Left colon (tissue), 2 donors: ENCODE results near the gene HEATR3. TPM values are rescaled to one million over a fixed set of nuclear protein-coding genes. Genes with fewer than 3 reads are reported as not detected.
A peak's percentile ranks its signal among the peaks of the same experiment; 100 is the strongest.

Source experiments
- ATAC-seq: fragments of 200-7000 bp; cut with Tn5 transposase; one replicate; pipeline ENCODE4 v1.9.1; 2020; ENCODE audit warnings: mild to moderate bottlenecking, moderate library complexity
- DNase-seq, 2 donors: peaks; one replicate each; pipeline ENCODE4 v3.0.0-alpha.2; 2020
- intact Hi-C, 2 donors: fragments of 100-400 bp; cut with DNase I in 1 of 2; cut with micrococcal nuclease in 1 of 2; formaldehyde crosslinking; loops; one replicate each; pipeline versions ENCODE4 v1.11.2 to v1.14.0; 2022; cut with DNase I, micrococcal nuclease
- total RNA-seq, 2 donors: library from RNA; stranded (reverse); fragmentation: NEBNext Ultra II Directional; extraction: Animal tissue kit (Norgen Biotek cat#: 25700); gene quantifications; one replicate each; pipeline ENCODE4 v1.2.1, GENCODE V29; 2021
- donor health status: DM: no; HTN: no; CAD: no.
- donor health status: DM: yes; HTN: yes; CAD: no.

Gene HEATR3
- total RNA-seq, 2 donors from 2014 or later = 17.4 to 22.5 TPM

DNA sequence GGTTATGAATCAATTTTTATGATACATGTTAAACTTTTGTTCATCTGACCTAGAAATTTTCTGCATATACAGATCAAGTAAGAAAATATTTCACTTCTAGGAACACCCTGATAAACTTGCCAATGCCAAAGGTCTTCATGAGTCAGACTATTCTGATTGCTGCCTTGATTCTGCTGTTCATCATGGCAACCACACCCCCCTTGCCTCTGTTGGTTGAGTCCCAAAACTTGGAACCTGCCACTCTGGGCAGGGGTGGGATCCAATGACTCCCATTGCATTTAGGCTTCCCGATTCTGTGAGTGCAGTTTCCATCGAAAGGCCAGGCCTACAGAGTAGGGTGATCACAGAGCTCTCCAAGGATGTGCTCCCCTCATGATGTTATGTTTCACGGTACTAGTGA, 71.5 kb downstream of the HEATR3 start:
- no peak for ATAC-seq
- DNase-seq = no peak
- intact Hi-C loops = loop anchor here in 1 of 2 donors (10.0 kb wide), 1 partner anchor 62 kb away; no protein-coding TSS in a partner anchor

DNA sequence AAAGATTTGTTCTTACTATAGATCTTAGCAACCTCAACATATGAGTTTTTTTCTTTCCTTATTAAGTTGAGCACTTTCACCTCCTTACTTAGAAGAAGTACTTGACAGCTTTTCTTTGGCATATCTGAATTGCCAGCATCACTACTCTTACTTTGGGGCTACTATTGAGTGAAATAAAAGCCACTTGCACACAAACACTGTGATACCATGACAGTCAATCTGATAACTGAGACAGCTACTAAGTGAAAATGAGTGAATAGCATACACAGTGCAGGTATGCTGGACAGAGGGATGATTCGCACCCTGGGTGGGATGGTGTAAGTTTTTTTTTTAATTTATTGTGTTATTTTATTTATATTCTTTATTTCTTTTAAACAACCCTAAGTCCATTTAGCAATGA, 73.8 kb downstream of the HEATR3 start:
- intact Hi-C loops = loop anchor here in 1 of 2 donors (10.0 kb wide), 1 partner anchor 65 kb away; no protein-coding TSS in a partner anchor
- ATAC-seq (no peak), DNase-seq (no peak)

DNA sequence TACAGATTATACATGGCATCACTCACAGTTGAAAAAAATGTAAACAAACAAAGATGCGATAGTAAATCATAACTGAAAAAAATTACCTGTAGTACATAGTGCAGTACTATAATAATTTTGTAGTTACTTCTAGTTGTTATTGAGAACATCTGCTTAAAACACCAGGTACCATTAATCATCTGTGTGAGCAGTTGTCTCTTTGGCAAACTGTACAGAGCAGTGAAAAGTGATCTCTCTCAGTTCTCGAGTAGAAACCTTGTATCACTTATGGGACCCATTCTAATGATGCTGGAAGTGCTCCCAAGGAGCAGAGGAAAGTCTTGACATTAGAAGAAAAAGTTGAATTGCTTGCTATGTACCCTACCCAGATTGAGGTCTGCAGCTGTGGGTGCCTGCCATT, 78.4 kb downstream of the HEATR3 start:
- intact Hi-C loops = no loop called here
- DNase-seq (no peak), ATAC-seq (no peak)

DNA sequence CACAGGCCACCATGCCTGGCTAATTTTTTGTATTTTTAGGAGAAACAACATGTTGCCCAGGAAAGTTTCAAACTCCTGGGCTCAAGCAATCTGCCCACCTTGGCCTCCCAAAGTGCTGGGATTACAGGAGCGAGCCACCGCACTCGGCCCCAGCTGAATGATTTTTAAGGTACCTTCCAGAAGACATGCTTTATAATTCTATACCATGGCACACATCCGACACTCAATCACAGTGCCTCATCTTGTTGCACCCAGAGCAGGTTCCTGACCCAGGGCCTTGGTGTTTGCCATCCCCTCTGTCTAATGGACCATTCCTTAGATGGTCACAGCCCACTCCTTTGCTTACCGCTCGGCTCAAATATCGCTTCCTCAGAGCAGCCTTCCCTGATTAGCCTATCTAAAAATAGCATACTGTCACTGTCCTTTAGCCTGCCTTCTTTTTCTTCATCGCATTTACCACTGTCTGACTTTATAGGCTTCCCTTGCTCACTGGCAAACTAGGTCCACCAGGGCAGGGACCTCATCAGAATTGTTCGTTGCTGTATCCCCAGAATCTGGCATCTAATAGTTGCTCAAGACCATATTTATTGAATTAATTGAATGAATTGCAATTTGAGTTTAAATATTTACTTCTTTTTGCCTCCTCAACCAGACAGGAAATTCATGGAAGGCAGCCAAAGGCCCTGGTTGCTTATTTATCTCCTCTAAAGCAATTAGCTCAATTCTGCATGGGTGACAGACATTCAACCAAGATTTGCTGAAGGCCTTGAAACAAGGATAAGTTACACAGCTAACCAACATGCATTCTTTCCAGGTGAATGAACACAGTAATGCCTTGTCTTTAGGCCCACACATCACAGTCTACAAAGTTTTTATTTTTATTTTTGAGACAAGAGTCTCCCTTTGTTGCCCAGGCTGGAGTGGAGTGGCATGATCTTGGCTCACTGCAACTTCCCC, 81.0 kb downstream of the HEATR3 start:
- intact Hi-C loops = no loop called here
- ATAC-seq (no peak), DNase-seq (no peak)

DNA sequence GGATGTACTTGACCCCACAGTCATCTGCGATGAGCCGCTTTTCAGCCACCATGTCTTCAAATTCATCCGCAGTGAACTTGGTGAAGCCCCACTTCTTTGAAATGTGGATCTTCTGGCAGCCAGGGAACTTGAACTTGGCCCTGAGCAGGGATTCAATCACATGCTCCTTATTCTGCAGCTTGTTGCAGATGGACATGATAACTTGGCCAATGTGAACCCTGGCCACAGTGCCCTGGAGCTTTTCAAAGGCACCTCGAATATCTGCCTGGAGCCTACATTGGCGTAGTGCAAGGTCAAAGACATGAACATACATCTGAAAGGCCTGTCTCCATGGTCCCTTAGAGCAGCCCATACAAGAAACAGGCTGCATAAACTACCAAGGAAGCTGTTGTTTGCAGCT, 85.6 kb downstream of the HEATR3 start:
- no peak for ATAC-seq
- intact Hi-C loops = no loop called here
- no peak for DNase-seq

DNA sequence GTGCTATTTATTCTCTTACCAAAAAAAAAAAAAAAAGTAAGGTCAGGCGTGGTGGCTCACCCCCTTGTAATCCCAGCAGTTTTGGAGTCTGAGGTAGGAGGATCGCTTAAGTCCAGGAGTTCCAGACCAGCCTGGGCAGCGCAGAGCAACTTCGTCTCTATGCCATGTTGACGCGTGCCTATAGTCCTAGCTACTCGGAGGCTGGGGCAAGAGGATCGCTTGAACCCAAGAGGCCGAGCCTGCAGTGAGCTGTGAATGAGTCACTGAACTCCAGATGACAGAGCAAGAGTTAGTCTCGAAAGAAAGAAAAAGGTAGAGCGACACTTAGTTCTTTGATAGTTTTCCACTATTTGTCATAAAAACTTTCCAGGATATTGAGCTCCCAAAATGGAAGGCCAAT, 86.0 kb downstream of the HEATR3 start:
- peak in 1 of 2 donors; percentile 23 for DNase-seq
- no peak for ATAC-seq
- intact Hi-C loops = no loop called here

DNA sequence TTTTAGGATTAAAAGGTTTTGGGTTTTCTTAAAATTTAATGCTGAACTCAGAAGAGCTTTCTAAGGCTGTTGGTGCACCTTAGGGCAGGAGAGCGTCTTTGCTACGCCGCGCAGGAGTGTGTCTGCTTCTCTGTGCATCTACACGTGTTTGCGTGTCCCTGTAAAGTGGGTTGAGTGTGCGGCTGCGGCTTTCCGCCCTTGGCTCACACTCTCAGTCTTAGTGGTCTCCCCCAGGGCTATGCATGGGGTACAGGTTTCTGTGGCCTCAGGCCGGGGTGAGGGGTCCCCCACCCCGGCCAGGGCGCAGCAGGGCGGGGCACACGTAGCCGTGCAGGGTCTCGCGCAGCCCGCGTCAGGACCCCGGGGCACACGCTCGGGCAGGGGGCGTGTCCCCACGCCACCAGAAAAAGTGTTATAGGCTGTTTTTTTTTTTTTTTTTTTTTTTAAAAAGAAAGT, 86.6 kb downstream of the HEATR3 start:
- DNase-seq (peak; percentile 55 to 67), ATAC-seq (peak; percentile 45)
- intact Hi-C loops = no loop called here

DNA sequence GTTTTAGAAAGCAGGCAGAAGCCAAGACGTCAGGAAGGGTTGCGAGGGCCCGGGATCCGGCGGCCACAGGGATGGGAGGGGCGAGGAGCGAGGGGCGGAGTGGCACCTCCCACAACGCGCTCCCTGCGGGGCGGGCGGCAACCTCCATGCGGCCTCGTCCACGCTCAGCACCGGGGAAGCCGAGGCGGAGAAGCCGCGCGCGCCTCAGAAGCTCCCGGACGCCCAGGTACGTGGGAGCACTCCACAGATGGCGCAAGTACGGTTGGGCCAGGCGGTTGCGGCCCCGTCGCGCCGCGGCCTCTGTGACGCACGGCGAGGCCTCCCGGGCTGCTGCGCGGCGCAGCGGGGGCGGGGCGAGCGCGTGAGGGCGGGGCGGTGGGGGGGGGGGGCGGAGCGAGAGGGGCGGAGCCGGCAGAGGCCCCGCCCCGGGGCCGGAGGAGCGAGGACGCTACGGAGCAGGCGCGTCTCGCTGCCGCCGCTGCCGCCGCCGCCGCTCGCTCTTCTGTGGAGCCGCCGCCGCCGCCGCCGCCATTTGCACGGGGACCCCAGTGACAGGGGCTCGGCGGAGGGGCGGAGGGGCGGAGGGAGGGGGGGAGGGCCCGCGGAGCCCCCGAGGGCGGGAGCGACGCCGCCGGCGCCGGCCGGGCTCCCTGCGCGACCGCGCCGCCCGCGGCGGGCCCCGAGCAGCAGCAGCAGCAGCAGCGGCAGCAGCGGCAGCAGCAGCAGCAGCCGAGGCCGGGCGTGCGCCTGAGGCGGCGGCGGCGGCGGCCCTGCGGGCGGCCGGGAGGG, 87.2 kb downstream of the HEATR3 start, which contains the start of gene TENT4B:
TENT4B (plus strand) TSS at position 500 of the 789 bp plus-strand sequence. CDS start 316 bp downstream, outside the sequence.
- intact Hi-C loops = no loop called here
- ATAC-seq = peak; percentile 87
- peak; percentile 86 to 90 for DNase-seq

DNA sequence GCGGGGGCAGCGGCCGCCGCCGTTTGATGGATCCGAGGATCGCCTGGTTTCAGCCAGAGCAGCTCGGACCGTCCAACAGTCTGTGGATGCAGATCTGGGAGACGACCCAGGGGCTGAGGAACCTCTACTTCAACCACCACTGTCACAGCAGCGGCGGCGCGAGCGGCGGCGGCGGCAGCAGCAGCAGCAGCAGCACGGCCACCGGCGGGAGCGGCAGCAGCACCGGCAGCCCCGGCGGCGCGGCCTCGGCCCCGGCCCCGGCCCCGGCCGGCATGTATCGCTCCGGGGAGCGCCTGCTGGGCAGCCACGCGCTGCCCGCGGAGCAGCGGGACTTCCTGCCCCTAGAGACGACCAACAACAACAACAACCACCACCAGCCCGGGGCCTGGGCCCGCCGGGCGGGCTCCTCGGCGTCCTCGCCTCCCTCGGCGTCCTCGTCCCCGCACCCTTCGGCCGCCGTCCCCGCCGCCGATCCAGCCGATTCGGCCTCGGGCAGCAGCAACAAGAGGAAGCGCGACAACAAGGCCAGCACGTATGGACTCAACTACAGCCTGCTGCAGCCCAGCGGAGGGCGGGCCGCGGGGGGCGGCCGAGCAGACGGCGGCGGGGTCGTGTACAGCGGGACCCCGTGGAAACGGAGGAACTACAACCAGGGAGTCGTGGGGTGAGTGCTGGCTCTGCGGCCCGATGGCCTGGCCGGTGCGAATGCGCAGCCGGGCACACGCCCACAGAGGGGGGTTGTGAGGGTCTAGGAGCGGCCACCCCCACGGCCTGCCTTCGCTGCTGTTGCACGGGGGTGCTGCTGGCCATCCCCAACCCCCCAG, 88.0 kb downstream of the HEATR3 start:
- ATAC-seq (peak; percentile 6), DNase-seq (peak; percentile 30 to 62)
- intact Hi-C loops = no loop called here

DNA sequence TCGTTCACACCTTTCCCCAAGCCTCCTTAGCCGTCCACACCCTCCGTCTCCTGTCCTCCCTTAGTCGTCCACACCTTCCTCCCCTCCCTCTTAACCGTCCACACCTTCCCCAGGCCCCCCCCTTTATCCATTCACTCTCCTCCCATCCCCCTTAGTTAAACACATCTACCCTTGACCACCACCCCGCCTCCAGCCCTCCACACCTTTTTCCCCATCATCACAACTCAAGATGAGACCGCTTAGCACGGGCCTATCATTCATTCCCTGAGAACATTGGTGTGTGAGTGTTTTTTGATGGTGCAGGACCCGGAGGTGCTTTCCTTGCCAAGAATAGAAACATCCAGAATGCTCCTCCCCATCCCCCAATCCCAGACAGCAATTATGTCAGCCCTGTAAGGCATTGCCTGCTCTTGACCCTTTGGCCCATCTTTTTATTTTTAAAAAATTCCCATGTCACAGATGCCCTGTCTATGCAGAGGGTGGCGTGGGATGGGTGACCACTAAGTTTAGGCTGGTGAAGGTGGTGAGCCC, 88.7 kb downstream of the HEATR3 start:
- DNase-seq (peak in 1 of 2 donors; percentile 38), ATAC-seq (peak; percentile 3)
- intact Hi-C loops = no loop called here

DNA sequence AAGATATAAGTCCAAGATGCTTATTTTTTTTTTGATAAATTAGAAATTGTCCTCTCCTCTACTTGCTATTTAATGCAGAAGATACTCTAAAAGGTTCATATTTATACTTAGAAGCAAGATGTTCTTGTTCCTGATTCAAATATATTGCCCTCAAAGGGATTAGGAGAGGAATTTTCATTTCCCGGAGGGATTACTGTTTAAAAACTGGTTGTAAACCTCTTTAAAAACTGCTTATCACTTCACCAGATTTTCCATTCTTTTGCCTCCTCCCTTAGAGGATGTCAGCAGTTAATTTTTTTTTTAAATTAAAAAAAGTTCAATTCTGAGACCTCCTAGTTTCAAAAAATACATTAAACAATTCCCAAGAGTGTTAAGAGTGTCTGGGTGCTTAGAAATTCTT, 90.2 kb downstream of the HEATR3 start:
- intact Hi-C loops = loop anchor here in 1 of 2 donors (5.0 kb wide), 1 partner anchor 51 kb away; no protein-coding TSS in a partner anchor
- ATAC-seq (no peak), DNase-seq (no peak)

Other genes starting within 250 kb of the HEATR3 start
- 10 to 100 TPM in 1 of 2 donors, 1 to 10 TPM in 1; 8.2 to 10.5 TPM for gene ZNF423, start 209.9 kb upstream of the HEATR3 start, total RNA-seq
- 10 to 100 TPM; 17.8 to 19.2 TPM for gene CNEP1R1, start 40.7 kb upstream of the HEATR3 start, total RNA-seq
- gene TENT4B, start 87.3 kb downstream of the HEATR3 start, total RNA-seq = 10 to 100 TPM; 10.6 to 13.3 TPM
- gene ADCY7, start 200.6 kb downstream of the HEATR3 start, total RNA-seq = 10 to 100 TPM; 14.2 to 20.8 TPM